ENCODE results near the gene ENKD1. TPM values are rescaled to one million over a fixed set of nuclear protein-coding genes. Genes with fewer than 3 reads are reported as not detected.

Gene ENKD1
- total RNA-seq, 1 donor from 2014 or later: 5.1 TPM

DNA sequence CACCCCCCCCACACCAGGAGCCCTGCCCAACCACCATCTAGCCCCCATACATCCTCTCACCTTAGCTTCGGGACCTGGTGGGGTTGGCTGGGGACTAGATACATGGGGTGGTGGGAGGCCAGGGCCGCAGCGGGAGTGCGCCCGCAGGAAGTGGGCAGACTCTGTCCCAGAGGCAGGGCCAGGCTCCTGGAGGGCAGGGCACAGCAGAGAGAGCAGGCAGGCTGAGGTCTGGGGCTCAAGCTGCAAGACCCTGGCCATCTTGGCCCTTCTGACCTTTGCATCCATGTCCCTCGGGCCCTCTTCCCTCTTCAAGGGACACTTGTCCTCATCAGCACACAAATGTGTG lies 2.7 kb downstream of the ENKD1 start:
- no peak for DNase-seq (ENCODE audit: low spot score)

DNA sequence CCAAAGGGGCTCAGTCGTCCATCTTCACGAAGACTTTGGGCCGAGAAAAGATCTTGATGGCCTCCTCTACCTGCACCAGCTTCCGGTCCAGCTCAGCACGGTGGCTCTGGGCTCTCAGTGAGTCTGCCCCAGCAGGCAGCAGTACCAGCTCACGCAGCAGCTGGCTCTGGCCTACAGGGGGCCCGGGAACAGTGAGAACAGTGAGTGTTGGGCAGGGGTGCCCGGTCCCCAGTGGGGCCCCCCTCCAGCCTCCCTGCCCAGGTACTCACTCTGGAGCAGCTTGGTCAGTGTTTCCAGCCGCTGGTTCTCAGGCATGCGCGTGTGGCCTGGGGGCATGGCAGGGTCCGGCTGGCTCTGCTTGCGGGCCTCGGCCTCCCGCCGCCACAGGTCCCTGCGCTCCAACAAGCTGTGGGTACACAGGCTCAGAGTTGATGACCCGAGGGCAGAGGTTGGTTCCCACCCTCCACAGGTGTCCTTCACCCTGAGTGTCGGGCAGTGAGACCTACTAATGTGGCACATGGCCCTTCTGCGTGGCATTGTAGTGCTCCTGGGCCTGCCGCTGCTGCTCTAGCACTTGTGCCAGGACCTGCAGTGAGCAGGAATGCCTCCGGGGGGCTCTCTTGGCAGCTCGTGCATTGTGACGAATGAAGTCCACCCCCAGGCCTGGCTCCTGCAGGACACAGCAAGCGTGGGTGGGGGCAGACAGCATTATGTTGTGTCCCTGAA lies 3.2 kb downstream of the ENKD1 start:
- no peak for DNase-seq (ENCODE audit: low spot score)

DNA sequence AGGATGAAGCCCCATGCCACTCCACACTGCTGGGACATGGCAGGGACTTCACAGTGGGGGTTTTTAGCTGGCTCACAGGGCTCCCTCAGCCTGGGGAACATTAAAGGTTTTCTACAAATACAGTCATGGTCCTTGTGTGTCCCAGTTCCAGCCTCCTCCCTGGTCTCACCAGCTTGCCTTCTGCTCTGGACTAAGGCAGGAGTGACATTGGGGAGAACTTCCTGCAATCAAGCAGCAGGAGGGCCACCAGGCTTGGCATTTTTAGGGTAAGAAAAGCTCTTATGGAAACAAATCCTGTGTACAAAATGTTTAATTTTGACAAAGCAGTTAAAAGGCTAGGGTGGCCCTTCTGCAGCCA lies 3.9 kb downstream of the ENKD1 start:
- DNase-seq (ENCODE audit: low spot score): no peak

DNA sequence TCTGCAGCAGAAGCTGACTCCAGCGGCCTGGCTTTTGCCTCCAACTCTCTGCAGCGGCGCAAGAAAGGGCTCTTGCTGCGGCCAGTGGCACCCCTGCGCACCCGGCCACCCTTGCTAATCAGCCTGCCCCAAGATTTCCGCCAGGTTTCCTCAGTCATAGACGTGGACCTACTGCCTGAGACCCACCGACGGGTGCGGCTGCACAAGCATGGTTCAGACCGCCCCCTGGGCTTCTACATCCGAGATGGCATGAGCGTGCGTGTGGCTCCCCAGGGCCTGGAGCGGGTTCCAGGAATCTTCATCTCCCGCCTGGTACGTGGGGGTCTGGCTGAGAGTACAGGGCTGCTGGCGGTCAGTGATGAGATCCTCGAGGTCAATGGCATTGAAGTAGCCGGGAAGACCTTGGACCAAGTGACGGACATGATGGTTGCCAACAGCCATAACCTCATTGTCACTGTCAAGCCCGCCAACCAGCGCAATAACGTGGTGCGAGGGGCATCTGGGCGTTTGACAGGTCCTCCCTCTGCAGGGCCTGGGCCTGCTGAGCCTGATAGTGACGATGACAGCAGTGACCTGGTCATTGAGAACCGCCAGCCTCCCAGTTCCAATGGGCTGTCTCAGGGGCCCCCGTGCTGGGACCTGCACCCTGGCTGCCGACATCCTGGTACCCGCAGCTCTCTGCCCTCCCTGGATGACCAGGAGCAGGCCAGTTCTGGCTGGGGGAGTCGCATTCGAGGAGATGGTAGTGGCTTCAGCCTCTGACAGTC lies 4.5 kb downstream of the ENKD1 start:
- DNase-seq (ENCODE audit: low spot score): no peak

DNA sequence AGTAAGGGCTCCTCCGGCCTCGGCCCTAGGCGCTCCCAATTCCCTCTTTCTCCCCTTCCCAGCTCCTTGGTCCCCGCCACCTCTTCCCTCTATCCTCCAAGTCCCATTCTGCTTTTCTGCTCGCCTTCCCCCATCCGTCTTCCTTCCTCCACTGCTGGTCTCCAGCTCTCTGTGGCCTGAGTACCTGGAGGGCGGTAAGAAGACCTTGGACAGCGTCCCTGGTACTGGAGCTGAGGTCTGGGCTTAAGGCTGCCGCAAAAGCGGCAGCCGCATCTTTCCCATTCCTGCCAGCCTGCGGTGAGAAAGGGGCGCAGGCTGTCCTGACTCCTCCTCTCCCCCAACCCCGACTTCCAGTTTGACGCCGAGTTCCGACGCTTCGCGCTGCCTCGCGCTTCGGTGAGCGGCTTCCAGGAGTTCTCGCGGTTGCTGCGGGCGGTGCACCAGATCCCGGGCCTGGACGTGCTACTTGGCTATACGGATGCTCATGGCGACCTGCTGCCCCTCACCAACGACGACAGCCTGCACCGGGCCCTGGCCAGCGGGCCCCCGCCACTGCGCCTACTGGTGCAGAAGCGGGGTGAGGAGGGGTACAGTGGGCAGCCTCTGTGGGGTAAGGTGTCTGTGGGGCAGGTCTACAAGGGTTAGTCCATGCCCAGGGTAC lies 5.3 kb downstream of the ENKD1 start:
- peak; percentile 57 for DNase-seq (ENCODE audit: low spot score)

DNA sequence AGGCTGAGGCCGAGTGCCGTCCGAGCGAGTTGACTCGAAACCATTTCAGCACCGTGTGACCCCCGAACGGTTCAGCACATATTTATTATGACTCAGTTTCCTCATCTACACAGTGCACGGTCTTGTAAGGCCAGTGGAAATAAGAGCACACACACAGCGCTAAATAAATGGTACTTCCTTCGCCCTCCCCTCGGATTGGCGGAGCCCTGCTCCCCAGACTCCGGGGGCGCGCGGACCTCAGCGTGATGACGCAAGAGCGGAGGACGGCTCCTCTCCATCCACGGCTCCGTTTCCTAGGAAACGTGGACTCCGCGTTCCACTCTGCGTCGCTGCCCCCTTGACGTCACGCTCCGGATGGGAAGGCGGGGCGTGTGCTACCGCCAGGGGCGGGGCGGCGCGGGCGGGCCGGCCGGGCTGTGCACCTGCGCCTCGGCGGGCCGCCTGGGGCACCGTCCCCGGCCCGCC lies 6.0 kb downstream of the ENKD1 start, which contains the start of gene PARD6A:
PARD6A (plus strand) TSS at position 397 of the 465 bp plus-strand sequence. CDS start 79 bp downstream, outside the sequence.
- DNase-seq (ENCODE audit: low spot score): peak; percentile 98

DNA sequence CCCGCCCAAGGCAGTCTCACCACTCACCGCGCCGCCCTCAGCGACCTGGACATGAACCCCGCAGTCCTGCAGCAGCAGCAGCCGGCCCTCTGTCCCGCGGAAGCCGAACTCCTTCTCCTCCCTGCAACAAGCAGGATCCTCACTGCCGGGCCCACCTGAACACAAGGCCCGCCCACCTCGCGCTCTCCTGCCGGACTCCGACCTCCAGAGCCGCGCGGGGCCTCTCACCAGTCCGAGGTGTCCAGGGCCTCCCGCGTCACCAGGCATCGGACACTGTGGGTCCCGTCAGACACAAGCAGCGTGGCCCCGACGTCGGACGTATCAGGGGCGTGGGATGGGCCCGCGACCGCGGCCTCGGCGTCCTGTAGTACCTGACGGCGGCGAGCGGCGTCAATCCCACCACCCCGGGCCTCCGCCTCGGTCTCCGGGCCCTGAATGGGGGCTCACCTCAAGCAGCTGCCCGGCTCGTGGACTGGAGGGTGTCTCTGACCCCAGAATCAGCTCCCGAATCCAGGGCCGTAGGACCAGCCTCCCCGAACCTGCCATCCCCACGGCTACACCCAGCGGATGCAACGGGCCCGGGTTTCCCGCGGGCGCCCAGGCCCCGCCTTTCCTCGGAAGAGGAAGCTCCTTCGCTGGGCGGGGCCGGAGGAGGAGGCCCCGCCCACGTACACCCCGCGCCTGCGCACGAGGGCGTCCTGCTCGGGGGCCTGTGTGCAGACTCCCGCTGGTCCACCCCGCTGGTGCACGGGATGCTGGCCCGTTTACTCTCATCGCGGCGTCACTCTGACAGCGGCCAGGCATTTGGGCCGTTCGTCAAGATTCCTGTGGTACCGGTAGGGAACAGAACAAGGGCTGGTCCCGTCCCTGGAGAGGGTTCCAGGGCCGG lies 6.6 kb downstream of the ENKD1 start, which contains the start of gene ACD:
ACD (minus strand) TSS at position 586 of the 889 bp plus-strand sequence; CDS start at position 546, 40 bp downstream.
- peak; percentile 95 for DNase-seq (ENCODE audit: low spot score)

DNA sequence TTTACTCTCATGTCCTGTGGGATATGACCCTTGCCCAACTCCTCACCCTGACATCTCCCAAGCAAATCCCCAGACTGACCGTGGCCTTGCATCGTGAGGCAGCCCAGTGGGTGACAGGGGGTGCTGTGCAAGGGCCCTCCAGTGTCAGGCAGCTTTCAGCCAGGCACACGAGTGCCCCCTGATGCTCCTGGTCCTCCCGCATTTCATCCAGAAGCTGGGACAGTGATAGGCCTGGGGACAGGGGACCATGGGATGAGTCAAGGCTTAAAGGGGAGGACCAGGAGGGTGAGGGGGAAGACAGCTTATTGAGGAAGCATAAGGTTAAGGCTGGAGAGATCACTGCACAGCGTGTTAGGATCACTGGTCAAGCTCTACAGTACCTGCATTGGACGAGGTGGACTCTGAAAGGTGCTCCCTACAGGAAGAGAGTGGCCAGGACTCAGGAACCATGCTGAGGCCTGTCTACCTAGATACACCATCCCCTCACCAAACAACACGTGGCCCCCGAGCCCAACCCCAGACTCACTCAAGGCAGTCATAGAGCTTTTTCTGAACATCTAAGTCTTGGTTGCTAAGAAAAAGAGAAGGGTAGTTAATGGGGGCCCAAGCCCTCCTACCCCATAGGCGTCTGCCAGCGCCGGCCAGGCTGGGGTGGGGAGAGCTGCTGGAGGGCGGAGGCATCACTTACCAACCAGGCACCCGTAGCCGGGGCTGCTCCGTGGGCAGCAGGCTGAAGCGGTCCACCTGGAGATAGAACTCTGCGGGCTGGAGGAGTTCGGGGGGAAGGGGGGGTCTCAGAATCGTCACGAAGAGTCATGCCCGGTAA lies 7.5 kb downstream of the ENKD1 start:
- no peak for DNase-seq (ENCODE audit: low spot score)

DNA sequence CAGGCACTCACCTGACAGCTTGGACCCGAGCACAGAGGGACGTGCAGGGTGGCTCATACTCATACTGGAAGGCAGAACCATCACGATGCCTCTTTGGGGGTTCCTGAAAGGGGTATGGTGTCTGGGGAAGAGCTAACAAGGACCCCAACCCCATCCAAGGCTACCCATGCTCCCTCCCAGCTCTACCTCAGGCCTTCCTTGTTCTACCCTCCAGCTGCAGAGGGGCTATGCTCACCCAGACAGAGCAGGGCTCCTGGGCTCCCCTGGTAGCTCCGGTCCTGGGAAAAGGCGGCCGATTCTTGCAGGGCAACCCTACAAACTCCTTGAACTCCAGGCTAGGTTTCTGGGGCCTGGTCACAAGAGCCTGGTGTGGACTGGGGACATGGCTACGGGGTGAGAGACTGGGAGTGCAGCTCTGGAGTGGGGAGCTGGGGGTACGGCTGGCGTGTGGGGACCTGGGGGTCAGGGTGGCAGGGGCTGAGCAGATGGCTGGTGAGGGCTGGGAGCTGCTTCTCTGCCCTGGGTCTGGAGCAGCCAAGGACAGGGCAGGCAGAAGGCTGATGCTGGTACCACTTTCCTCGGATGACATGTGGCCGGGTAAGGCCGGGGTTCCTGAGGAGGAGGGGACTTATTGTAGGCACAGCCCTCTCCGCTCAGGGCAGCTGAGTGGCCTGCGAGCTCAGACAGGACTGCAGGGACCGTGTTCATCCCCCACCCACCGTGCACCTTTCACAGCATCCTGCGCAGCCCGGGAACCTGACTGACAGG lies 8.6 kb downstream of the ENKD1 start:
- no peak for DNase-seq (ENCODE audit: low spot score)

DNA sequence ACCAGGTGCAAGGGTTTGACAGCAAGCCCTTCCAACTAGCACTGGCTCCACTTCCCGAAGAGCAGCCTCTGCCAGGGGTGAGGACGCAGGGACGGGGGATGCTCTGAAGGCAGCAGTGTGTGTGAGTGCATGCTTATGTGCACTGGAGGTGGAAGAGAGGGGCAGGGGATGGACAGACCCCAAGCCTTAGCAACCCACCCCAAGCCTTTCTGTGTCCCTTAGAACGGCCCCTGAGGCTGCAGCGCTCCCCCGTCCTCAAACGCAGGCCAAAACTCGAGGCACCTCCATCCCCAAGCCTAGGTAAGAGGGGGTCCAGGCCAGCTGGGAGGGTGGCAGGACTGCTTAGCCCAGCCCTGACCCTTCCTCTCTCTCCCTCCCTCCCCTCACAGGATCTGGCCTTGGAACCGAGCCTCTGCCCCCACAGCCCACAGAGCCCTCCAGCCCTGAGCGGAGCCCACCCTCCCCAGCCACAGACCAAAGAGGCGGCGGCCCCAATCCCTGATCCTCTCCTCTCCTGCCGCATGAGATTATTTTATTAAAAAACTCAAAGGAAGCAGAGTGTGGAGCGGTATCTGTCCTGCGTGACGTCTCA lies 9.4 kb downstream of the ENKD1 start:
- DNase-seq (ENCODE audit: low spot score): no peak

DNA sequence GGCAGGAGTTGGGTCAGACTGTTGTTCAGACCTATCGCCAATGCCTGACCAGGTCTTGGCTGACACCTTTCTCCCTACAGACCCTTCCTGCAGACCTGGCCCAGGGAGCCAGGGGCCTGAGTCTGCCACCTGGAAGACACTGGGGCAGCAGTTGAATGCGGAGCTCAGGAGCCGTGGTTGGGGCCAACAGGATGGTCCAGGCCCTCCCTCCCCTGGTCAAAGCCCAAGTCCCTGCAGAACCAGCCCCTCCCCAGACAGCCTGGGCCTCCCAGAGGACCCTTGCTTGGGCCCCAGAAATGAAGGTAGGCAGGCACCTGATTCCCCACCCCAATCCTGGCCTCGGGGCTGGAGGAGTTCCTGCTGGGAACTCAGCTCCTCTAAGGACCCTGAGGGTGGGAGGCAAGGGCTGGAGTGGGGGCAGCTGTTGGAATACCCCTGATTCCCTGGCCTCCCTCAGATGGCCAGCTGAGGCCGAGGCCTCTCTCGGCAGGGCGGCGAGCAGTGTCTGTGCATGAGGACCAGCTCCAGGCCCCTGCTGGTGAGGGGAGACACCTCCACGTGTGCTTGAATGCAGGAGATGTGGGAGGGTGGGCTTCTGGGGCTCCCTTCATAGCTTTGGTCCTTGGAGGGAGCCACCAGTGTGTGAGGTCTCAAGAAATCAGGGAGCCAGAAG lies 10.1 kb downstream of the ENKD1 start:
- DNase-seq (ENCODE audit: low spot score): no peak

DNA sequence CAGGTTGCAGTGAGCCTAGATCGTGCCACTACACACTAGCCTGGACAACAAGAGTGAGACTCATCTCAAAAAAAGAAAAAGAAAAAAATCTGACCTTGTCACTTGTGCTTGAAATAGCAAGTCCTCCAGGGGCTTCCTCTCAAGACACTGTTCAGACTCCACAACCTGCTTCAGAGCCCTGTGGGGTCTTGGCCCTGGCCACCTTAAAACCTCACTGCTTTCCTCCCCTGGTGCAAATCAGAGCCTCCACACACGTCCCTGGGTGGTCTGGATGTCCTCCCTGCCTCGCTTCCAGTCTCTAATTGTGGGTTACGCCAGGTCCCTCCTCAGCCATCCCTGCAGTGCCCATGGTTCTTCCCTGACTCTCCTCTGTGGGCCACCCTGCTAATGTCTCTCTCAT lies 11.2 kb downstream of the ENKD1 start:
- DNase-seq (ENCODE audit: low spot score): no peak

DNA sequence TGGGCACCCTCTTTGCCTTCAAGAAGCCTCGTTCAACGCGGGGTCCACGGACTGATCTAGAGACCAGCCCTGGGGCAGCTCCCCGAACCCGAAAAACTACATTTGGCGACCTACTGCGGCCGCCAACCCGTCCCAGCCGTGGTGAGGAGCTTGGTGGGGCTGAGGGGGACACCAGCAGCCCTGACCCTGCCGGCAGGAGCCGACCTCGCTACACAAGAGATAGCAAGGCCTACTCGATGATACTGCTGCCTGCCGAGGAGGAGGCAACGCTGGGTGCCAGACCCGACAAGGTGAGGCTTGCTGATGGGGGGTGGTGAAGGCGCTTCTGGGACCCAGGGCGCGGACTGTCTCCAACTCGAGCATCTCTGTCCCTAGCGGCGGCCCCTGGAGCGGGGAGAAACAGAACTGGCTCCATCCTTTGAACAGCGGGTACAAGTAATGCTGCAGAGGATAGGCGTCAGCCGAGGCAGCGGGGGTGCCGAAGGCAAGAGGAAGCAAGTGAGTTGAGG lies 12.1 kb downstream of the ENKD1 start:
- no peak for DNase-seq (ENCODE audit: low spot score)

DNA sequence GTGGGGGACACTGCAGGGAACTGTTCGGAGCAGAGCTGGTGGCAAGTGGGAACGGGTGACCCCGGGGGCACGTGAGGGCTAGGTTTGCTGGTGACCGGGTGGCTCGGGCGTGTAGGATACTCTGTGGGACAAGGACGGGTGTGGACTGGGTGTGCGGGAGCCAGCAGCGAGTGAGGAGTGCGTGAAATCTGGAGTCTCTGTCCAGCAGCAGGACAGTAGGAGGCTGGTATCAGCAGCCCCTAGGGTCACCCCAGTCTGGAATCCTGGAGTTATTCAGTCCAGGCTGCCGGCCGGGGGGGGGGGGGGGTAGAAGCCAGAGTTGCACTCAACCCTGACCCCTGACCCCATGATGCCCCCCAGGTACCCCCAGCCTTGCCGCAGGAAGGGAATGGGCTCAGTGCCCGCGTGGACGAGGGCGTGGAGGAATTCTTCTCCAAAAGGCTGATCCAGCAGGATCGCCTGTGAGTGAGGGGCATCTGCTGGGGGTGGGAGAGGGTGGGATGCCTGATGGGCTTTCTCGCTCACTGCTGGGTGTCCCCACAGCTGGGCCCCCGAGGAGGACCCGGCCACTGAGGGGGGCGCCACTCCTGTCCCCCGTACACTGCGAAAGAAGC lies 12.7 kb downstream of the ENKD1 start:
- DNase-seq (ENCODE audit: low spot score): no peak

DNA sequence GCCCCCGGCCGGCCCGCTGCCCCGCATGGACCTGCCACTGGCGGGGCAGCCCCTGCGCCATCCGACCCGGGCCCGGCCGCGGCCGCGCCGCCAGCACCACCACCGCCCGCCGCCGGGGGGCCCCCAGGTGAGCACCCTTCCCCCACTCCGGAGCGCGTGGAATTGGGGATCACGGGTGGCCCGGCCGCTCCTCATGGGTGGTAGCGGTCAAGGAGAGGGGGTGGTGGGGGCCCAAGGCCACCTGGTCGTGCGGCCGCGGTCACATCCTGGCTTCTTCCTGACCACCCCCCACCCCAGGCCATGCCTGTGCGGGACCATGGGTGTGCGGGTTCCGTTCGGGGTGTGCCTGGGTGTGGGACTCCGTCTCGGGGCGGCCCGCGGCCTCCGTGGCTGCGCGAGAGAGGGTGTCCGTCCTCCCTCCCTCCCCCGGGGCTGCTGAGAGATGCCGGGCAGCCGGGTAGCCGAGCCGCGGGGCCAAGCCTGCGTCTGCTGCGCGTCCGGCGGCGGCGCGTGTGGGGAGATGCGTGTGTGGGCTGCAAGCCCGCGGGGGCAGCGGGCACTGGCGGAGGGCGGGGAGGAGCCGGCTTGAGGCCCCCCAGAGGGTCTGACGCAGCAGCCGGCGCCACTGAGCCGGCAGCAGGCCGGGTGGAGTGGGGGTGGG lies 13.3 kb downstream of the ENKD1 start:
- DNase-seq (ENCODE audit: low spot score): no peak

DNA sequence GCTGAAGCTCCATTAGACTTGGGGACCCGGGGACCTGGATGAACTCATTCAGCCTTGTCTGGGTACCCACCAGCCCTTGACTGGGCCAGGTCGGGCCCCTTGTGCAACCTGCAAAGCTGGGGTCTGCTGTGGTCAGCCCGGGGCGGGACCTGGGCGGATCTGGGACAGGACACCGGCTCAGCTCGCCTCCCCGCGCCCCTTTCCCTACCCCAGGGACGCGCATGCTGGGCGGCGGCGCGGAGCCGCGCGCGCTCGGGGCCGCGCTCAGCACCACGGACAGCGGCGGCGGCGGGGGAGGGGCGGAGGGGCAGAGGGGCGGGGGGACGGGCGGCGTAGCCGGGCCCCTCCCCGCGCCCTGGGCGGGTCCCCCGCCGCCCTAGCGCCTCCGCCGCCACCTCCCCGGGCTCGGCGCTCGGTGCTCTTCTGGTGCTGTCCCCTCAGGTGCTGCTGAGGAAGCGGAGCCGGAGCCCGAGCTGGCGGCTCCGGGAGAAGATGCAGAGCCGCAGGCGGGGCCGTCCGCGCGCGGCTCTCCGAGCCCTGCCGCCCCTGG lies 13.9 kb downstream of the ENKD1 start:
- DNase-seq (ENCODE audit: low spot score): no peak

DNA sequence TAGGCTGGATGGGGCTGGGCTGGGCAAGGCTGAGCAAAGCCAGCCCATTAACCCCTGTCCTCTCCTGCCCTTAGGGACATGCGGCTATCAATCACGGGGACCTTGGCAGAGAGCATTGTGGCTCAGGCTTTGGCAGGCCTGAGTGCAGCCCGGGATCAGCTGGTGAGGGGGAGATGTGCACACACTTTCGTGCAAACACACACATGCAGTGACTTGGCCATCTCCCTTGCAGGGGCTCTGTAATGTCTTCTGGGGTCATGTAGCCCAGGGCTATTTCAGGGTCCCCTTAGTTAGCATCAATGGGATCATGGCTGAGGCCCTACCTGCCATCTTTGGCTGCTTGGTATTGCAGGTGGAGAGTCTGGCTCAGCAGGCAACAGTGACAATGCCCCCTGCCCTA lies 14.7 kb downstream of the ENKD1 start:
- no peak for DNase-seq (ENCODE audit: low spot score)
